ENCODE data around the gene CCDC154. TPM values are rescaled to one million over a fixed set of nuclear protein-coding genes. Genes with fewer than 3 reads are reported as not detected.

CCDC154 gene
- total RNA-seq, 1 donor from 2014 or later = 2.5 TPM

GRCh38 chr16:1393613-1394176 lies 50.7 kb downstream of the CCDC154 start:
- H3K9me3 Mint-ChIP-seq (ENCODE audit: unreplicated experiment) = no peaks in the 10 kb centered on the region
- H3K4me3 Mint-ChIP-seq (ENCODE audit: unreplicated experiment) = no peak overlapping the region
- TF ChIP-seq CTCF (IDR thresholded peaks at IDR 0.05) = no peak
- no peak for DNase-seq (ENCODE audit: extremely low spot score, unreplicated experiment)
- H3K4me1 Mint-ChIP-seq (ENCODE audit: unreplicated experiment) = no peaks in the 10 kb centered on the region
- H3K36me3 Mint-ChIP-seq (ENCODE audit: unreplicated experiment) = peaks cover 26% of the 10 kb centered on the region
- H3K27me3 Mint-ChIP-seq (ENCODE audit: unreplicated experiment) = no peaks in the 10 kb centered on the region
- H3K27ac Mint-ChIP-seq (ENCODE audit: unreplicated experiment) = no peak overlapping the region

- no peak overlapping the region for H3K27ac Mint-ChIP-seq (ENCODE audit: unreplicated experiment)
- no peak overlapping the region for H3K4me3 Mint-ChIP-seq (ENCODE audit: unreplicated experiment)
- H3K36me3 Mint-ChIP-seq (ENCODE audit: unreplicated experiment) = peaks cover 21% of the 10 kb centered on the region
- no peak for DNase-seq (ENCODE audit: extremely low spot score, unreplicated experiment)
- H3K27me3 Mint-ChIP-seq (ENCODE audit: unreplicated experiment) = no peaks in the 10 kb centered on the region
- TF ChIP-seq CTCF (IDR thresholded peaks at IDR 0.05) = no peak
- no peaks in the 10 kb centered on the region for H3K9me3 Mint-ChIP-seq (ENCODE audit: unreplicated experiment)
- no peaks in the 10 kb centered on the region for H3K4me1 Mint-ChIP-seq (ENCODE audit: unreplicated experiment)
Observed at GRCh38 chr16:1392826-1393225, 51.5 kb downstream of the CCDC154 start.

DNA sequence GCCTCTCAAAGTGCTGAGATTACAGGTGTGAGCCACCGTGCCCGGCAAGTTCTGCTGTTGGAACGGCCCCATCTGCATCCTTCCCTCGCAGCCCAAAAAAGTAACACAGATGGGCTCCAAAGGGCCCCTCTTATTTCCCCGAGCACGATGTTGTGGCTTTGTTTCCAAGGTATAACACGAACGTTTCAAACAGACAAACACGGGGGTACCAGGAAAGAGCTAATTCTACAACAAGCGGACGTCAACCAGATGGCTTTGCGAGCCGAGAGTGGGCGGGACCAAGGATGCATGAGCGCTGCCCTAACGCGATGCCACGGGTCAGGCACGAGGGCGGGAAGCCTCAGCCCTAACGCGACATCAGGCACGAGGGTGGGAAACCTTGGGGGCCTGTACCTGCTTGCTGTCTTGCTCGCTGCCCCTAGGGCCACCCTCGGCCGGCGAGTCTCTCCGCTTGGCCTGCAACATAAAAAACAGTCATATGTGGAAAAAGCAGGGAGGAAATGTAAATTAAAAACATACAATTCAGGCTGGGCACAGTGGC lies 54.0 kb downstream of the CCDC154 start:
- Mint-ChIP-seq H3K27me3 (ENCODE audit: unreplicated experiment) (no peaks in the 10 kb centered on the region), H3K4me1 (ENCODE audit: unreplicated experiment) (no peaks in the 10 kb centered on the region), H3K36me3 (ENCODE audit: unreplicated experiment) (peaks cover 16% of the 10 kb centered on the region), H3K4me3 (ENCODE audit: unreplicated experiment) (no peak overlapping the region), H3K27ac (ENCODE audit: unreplicated experiment) (no peak overlapping the region), H3K9me3 (ENCODE audit: unreplicated experiment) (no peaks in the 10 kb centered on the region)
- no peak for DNase-seq (ENCODE audit: extremely low spot score, unreplicated experiment)
- no peak for TF ChIP-seq CTCF (IDR thresholded peaks at IDR 0.05)

GRCh38 chr16:1389762-1390161 lies 54.6 kb downstream of the CCDC154 start:
- H3K4me1 Mint-ChIP-seq (ENCODE audit: unreplicated experiment) = no peaks in the 10 kb centered on the region
- no peak overlapping the region for H3K4me3 Mint-ChIP-seq (ENCODE audit: unreplicated experiment)
- H3K36me3 Mint-ChIP-seq (ENCODE audit: unreplicated experiment) = peaks cover 18% of the 10 kb centered on the region
- H3K27ac Mint-ChIP-seq (ENCODE audit: unreplicated experiment) = no peak overlapping the region
- no peak for TF ChIP-seq CTCF (IDR thresholded peaks at IDR 0.05)
- DNase-seq (ENCODE audit: extremely low spot score, unreplicated experiment) = no peak
- H3K9me3 Mint-ChIP-seq (ENCODE audit: unreplicated experiment) = no peaks in the 10 kb centered on the region
- H3K27me3 Mint-ChIP-seq (ENCODE audit: unreplicated experiment) = no peaks in the 10 kb centered on the region

DNA sequence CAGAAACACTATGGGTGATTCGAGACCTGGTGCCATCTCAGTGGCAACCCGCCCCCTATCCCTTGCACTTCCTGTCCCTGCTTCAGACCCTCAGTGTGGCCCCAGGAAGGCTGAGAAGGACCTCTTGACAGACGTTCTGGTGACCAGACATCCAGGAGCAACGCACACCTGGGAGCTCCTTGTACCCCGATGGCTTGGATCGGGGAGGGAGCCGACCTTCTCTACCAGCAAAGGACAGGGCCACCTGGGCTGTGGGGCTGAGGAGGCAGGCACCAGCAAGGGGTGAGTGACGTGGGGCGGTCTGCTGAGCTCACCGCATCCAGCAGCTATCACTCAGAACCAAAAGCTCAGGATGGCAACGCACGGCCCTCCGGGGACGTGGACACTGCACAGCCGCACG lies 57.0 kb downstream of the CCDC154 start:
- Mint-ChIP-seq H3K36me3 (ENCODE audit: unreplicated experiment) (peaks cover 13% of the 10 kb centered on the region), H3K4me1 (ENCODE audit: unreplicated experiment) (no peaks in the 10 kb centered on the region), H3K4me3 (ENCODE audit: unreplicated experiment) (no peak overlapping the region), H3K9me3 (ENCODE audit: unreplicated experiment) (no peaks in the 10 kb centered on the region), H3K27me3 (ENCODE audit: unreplicated experiment) (no peaks in the 10 kb centered on the region), H3K27ac (ENCODE audit: unreplicated experiment) (no peak overlapping the region)
- no peak for DNase-seq (ENCODE audit: extremely low spot score, unreplicated experiment)
- TF ChIP-seq CTCF (IDR thresholded peaks at IDR 0.05) = no peak
